Measurements from ENCODE around the gene SERPINF2.

SERPINF2 gene

DNA sequence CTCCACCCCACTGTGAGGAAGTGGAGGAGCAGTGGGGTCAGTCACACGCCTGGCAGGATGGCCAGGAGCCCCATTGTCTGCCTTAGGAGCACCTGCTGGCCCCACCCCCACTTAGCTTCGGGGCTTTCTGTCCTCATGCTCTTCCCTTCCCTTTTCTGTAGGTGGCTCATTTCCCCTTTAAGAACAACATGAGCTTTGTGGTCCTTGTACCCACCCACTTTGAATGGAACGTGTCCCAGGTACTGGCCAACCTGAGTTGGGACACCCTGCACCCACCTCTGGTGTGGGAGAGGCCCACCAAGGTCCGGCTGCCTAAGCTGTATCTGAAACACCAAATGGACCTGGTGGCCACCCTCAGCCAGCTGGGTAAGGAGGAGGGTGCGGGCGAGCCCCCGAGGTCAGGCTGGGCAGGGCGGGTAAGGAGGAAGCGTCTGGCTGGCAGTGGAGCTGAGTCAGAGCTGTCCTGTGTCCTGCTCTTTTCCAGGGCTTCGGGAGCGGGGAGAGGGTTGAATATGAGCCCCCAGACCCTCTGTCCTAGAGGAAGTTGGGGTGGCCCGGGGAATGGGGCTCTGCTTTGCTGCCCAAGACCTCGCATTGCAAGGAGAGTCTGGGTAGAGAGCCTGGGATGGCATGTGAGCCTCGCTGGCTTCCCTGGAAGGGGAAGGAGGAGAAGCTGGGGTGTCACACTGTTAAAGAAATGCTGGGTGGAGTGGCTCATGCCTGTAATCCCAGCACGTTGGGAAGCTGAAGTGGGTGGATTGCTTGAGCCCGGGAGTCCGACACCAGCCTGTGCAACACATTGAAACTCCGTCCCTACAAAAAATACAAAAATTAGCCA is 10.0 kb downstream of the SERPINF2 start:
- TF ChIP-seq, protein P1, sequence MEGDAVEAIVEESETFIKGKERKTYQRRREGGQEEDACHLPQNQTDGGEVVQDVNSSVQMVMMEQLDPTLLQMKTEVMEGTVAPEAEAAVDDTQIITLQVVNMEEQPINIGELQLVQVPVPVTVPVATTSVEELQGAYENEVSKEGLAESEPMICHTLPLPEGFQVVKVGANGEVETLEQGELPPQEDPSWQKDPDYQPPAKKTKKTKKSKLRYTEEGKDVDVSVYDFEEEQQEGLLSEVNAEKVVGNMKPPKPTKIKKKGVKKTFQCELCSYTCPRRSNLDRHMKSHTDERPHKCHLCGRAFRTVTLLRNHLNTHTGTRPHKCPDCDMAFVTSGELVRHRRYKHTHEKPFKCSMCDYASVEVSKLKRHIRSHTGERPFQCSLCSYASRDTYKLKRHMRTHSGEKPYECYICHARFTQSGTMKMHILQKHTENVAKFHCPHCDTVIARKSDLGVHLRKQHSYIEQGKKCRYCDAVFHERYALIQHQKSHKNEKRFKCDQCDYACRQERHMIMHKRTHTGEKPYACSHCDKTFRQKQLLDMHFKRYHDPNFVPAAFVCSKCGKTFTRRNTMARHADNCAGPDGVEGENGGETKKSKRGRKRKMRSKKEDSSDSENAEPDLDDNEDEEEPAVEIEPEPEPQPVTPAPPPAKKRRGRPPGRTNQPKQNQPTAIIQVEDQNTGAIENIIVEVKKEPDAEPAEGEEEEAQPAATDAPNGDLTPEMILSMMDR (conservative IDR thresholded peaks at IDR 0.05; ENCODE audit: low read depth, low read length), result no peak

DNA sequence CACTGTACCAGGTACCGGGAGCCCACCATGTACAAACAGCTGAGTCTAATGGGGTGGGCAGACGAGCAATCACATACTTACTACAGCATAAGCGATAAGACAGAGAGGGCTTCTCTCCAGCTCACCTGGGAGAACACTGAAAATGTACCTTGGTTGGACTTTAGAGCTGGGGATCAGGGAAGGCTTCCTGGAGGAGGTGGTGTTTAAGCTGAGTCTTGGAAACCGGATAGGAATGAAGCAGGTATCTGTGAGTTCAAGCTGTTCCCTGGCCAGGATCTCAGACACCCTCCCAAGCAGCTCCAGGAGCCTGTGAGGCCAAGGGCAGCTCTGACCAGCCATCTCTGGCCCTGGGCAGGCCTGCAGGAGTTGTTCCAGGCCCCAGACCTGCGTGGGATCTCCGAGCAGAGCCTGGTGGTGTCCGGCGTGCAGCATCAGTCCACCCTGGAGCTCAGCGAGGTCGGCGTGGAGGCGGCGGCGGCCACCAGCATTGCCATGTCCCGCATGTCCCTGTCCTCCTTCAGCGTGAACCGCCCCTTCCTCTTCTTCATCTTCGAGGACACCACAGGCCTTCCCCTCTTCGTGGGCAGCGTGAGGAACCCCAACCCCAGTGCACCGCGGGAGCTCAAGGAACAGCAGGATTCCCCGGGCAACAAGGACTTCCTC is 11.2 kb downstream of the SERPINF2 start:
- Histone ChIP-seq H3K27me3 (ENCODE audit: insufficient read depth, low read depth) (no peaks in the 10 kb centered on the region), H3K27ac (no peak overlapping the region), H3K4me1 (ENCODE audit: low read depth, poor library complexity, severe bottlenecking) (no peaks in the 10 kb centered on the region), H4K20me1 (ENCODE audit: insufficient read depth) (no peaks in the 10 kb centered on the region), H3K79me2 (ENCODE audit: insufficient read depth, low read depth) (no peaks in the 10 kb centered on the region), H3K4me2 (no peak overlapping the region), H3K4me3 (IDR thresholded peaks at IDR 0.05; ENCODE audit: insufficient read depth, low read depth, low read length) (no peak overlapping the region), H2AFZ (ENCODE audit: low read depth) (no peak overlapping the region), H3K9ac (no peak overlapping the region), H3K36me3 (ENCODE audit: insufficient read depth) (no peaks in the 10 kb centered on the region)
- TF ChIP-seq, protein P1 (conservative IDR thresholded peaks at IDR 0.05; ENCODE audit: low read depth, low read length), result no peak

More for the DNA sequence above, 10.0 kb downstream of the SERPINF2 start:
- Histone ChIP-seq H3K4me1 (ENCODE audit: low read depth, poor library complexity, severe bottlenecking) (no peaks in the 10 kb centered on the region), H3K36me3 (ENCODE audit: insufficient read depth) (no peaks in the 10 kb centered on the region), H3K9ac (no peak overlapping the region), H3K4me3 (IDR thresholded peaks at IDR 0.05; ENCODE audit: insufficient read depth, low read depth, low read length) (no peak overlapping the region), H3K79me2 (ENCODE audit: insufficient read depth, low read depth) (no peaks in the 10 kb centered on the region), H3K27ac (no peak overlapping the region), H3K4me2 (no peak overlapping the region), H2AFZ (ENCODE audit: low read depth) (no peak overlapping the region), H3K27me3 (ENCODE audit: insufficient read depth, low read depth) (no peaks in the 10 kb centered on the region), H4K20me1 (ENCODE audit: insufficient read depth) (no peaks in the 10 kb centered on the region)

DNA sequence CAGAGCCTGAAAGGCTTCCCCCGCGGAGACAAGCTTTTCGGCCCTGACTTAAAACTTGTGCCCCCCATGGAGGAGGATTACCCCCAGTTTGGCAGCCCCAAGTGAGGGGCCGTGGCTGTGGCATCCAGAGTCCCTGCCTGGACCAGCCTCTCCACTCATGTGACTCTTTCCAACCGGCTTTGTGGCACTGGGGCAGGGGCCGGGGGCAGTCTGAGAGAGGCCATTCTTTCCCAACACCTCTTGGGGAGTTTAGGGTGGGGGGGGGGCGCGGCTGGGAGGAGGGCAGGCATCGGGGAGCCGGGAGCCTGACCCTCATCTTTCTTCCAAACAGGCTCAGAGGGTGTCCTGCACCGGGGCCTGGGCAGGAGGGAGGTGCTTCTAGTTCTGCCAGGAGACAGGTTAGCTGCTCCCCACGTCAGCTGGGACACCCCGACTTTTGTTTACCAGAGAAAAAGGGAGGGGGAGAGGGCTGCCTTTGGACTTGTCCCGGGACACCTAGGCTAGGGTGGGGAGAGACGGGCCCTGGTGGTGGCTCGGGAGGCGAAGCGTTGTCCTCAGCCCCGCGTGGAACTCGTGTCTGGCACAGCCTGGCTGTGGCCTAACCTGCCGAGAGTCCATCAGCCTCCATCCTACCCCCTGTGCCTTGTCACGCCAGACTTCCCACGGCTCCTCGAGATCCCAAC is 11.9 kb downstream of the SERPINF2 start:
- Histone ChIP-seq H3K27ac (no peak overlapping the region), H2AFZ (ENCODE audit: low read depth) (no peak overlapping the region), H3K36me3 (ENCODE audit: insufficient read depth) (no peaks in the 10 kb centered on the region), H4K20me1 (ENCODE audit: insufficient read depth) (no peaks in the 10 kb centered on the region), H3K4me1 (ENCODE audit: low read depth, poor library complexity, severe bottlenecking) (no peaks in the 10 kb centered on the region), H3K4me3 (IDR thresholded peaks at IDR 0.05; ENCODE audit: insufficient read depth, low read depth, low read length) (no peak overlapping the region), H3K79me2 (ENCODE audit: insufficient read depth, low read depth) (no peaks in the 10 kb centered on the region), H3K9ac (no peak overlapping the region), H3K4me2 (no peak overlapping the region), H3K27me3 (ENCODE audit: insufficient read depth, low read depth) (no peaks in the 10 kb centered on the region)
- TF ChIP-seq, protein P1 (conservative IDR thresholded peaks at IDR 0.05; ENCODE audit: low read depth, low read length), result no peak

DNA sequence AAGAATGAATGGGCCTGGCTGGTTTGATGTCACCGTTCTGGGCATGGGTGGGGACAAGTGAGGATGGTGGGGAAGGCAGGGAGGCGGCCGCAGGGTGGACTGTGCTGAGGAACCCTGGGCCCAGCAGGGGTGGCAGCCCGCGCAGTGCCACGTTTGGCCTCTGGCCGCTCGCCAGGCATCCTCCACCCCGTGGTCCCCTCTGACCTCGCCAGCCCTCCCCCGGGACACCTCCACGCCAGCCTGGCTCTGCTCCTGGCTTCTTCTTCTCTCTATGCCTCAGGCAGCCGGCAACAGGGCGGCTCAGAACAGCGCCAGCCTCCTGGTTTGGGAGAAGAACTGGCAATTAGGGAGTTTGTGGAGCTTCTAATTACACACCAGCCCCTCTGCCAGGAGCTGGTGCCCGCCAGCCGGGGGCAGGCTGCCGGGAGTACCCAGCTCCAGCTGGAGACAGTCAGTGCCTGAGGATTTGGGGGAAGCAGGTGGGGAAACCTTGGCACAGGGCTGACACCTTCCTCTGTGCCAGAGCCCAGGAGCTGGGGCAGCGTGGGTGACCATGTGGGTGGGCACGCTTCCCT is 12.7 kb downstream of the SERPINF2 start:
- Histone ChIP-seq H3K9ac (no peak overlapping the region), H4K20me1 (ENCODE audit: insufficient read depth) (no peaks in the 10 kb centered on the region), H3K4me1 (ENCODE audit: low read depth, poor library complexity, severe bottlenecking) (no peaks in the 10 kb centered on the region), H3K27ac (no peak overlapping the region), H2AFZ (ENCODE audit: low read depth) (no peak overlapping the region), H3K79me2 (ENCODE audit: insufficient read depth, low read depth) (no peaks in the 10 kb centered on the region), H3K4me3 (IDR thresholded peaks at IDR 0.05; ENCODE audit: insufficient read depth, low read depth, low read length) (no peak overlapping the region), H3K4me2 (no peak overlapping the region), H3K27me3 (ENCODE audit: insufficient read depth, low read depth) (no peaks in the 10 kb centered on the region), H3K36me3 (ENCODE audit: insufficient read depth) (no peaks in the 10 kb centered on the region)
- TF ChIP-seq, protein P1 (conservative IDR thresholded peaks at IDR 0.05; ENCODE audit: low read depth, low read length), result no peak
